WTC11 (cell line): ENCODE results near the gene DHCR7. TPM values are rescaled to one million over a fixed set of nuclear protein-coding genes. Genes with fewer than 3 reads are reported as not detected.

Experiments used
- ATAC-seq: fragments of 200-7000 bp; cut with Tn5 transposase; 2 replicates; pipeline ENCODE4 v1.10.0; 2021; ENCODE audit warnings: mild to moderate bottlenecking, moderate library complexity
- CTCF ChIA-PET: fragments of 300-600 bp; sonication (Branson Sonifier 250); formaldehyde crosslinking; loops from one replicate; lab custom pipeline; 2021; ENCODE audit warnings: antibody characterized with exemption; lab: Charles Lee
- POLR2A ChIA-PET: fragments of 350-600 bp; sonication (Branson Sonifier 250); formaldehyde crosslinking; loops from one replicate; lab custom pipeline; 2021; ENCODE audit warnings: antibody characterized with exemption; lab: Charles Lee
- DNase-seq: peaks from one replicate; pipeline ENCODE4 v3.0.0; 2021; ENCODE audit warnings: low spot score
- H3K27ac Mint-ChIP-seq: 2 replicates; pipeline ENCODE4 v1.8.0; 2021; ENCODE audit warnings: mixed read lengths
- H3K27me3 Mint-ChIP-seq: 2 replicates; pipeline ENCODE4 v1.8.0; 2021; ENCODE audit warnings: low read depth, mild to moderate bottlenecking, moderate library complexity, mixed read lengths
- H3K36me3 Mint-ChIP-seq: 2 replicates; pipeline ENCODE4 v1.8.0; 2021; ENCODE audit warnings: mixed read lengths
- H3K4me1 Mint-ChIP-seq: 2 replicates; pipeline ENCODE4 v1.8.0; 2022; ENCODE audit warnings: mixed read lengths
- H3K4me3 Mint-ChIP-seq: 2 replicates; pipeline ENCODE4 v1.8.0; 2021; ENCODE audit warnings: mild to moderate bottlenecking, moderate library complexity, mixed read lengths
- H3K9me3 Mint-ChIP-seq: 2 replicates; pipeline ENCODE4 v1.8.0; 2021; ENCODE audit warnings: mixed read lengths
- HMGXB4 ChIP-seq: sonication (generic); formaldehyde crosslinking; IDR thresholded peaks from 2 replicates; pipeline ENCODE4 v1.8.1; 2023; ENCODE audit warnings: mild to moderate bottlenecking, moderate library complexity, missing genetic modification reagents
- JAZF1 ChIP-seq: fragments of 250-450 bp; sonication (Bioruptor Pico); IDR thresholded peaks from 2 replicates; pipeline ENCODE4 v1.9.0; 2021; ENCODE audit warnings: moderate library complexity, mild to moderate bottlenecking, inconsistent platforms
- MXD4 ChIP-seq: fragments of 250-450 bp; sonication (Bioruptor Pico); IDR thresholded peaks from 2 replicates; pipeline ENCODE4 v1.8.0; 2021; ENCODE audit warnings: mild to moderate bottlenecking, moderate library complexity, borderline replicate concordance
- PRDM15 ChIP-seq: sonication (generic); formaldehyde crosslinking; IDR thresholded peaks from 2 replicates; pipeline ENCODE4 v1.8.0; 2022; ENCODE audit warnings: missing genetic modification reagents
- STAT6 ChIP-seq: sonication (generic); formaldehyde crosslinking; conservative IDR thresholded peaks from 2 replicates; pipeline ENCODE4 v1.8.1; 2023; ENCODE audit warnings: mild to moderate bottlenecking, low read depth, missing genetic modification reagents, moderate library complexity
- USF1 ChIP-seq: sonication (generic); formaldehyde crosslinking; IDR thresholded peaks from 2 replicates; pipeline ENCODE4 v1.8.0; 2022; ENCODE audit warnings: mild to moderate bottlenecking, missing genetic modification reagents
- ZMAT4 ChIP-seq: fragments of 250-450 bp; sonication (Bioruptor Pico); IDR thresholded peaks from 2 replicates; pipeline ENCODE4 v1.9.0; 2021; ENCODE audit warnings: mild to moderate bottlenecking
- ZNF121 ChIP-seq: sonication (generic); formaldehyde crosslinking; IDR thresholded peaks from 2 replicates; pipeline ENCODE4 v1.8.0; 2023; ENCODE audit warnings: missing genetic modification reagents
- ZNF232 ChIP-seq: sonication (generic); formaldehyde crosslinking; IDR thresholded peaks from 2 replicates; pipeline ENCODE4 v1.8.0; 2022; ENCODE audit warnings: mild to moderate bottlenecking, missing genetic modification reagents
- ZNF281 ChIP-seq: sonication (generic); formaldehyde crosslinking; IDR thresholded peaks from 2 replicates; pipeline ENCODE4 v1.8.0; 2023; ENCODE audit warnings: mild to moderate bottlenecking, missing genetic modification reagents
- total RNA-seq: library from RNA; stranded (reverse); gene quantifications from 3 replicates; pipeline ENCODE4 v1.2.3, GENCODE V29; 2021

Gene DHCR7
- total RNA-seq, 1 experiment from 2014 or later, result 104 TPM

- TF ChIP-seq PRDM15 (CRISPR knock-in tag), result no peak
- no peak for TF ChIP-seq MXD4 (CRISPR knock-in tag)
Observed at GRCh38 chr11:71397331-71397860, 50.8 kb downstream of the DHCR7 start (continued).

- no peak for ATAC-seq
- DNase-seq, result no peak
- Mint-ChIP-seq H3K4me1 (no peaks in the 10 kb centered on the region), H3K4me3 (no peak overlapping the region), H3K27ac (no peak overlapping the region), H3K36me3 (no peaks in the 10 kb centered on the region), H3K27me3 (peaks cover 7% of the 10 kb centered on the region), H3K9me3 (no peaks in the 10 kb centered on the region)
- ChIA-PET POLR2A (interaction anchor here (0.6 kb wide), 1 partner anchor 755 kb away, joined by 4 read pairs; no protein-coding TSS in a partner anchor), CTCF (no interaction called here)
- TF ChIP-seq HMGXB4 (CRISPR knock-in tag) (no peak), USF1 (CRISPR knock-in tag) (no peak), ZNF121 (CRISPR knock-in tag) (peak; percentile 23; the same call in 1 of the 2 replicates), STAT6 (CRISPR knock-in tag) (no peak), ZNF281 (CRISPR knock-in tag) (no peak), ZNF232 (CRISPR knock-in tag) (no peak), JAZF1 (CRISPR knock-in tag) (no peak), ZMAT4 (CRISPR knock-in tag) (no peak)
Observed at GRCh38 chr11:71396548-71397123, 51.6 kb downstream of the DHCR7 start.
